Esophagus squamous epithelium (tissue), 4 donors: Measurements from ENCODE around the gene ELOF1.
A peak's percentile ranks its signal among the peaks of the same experiment; 100 is the strongest.

Source experiments
- CTCF ChIP-seq, 6 experiments: fragments of 450-650 bp in 4 of 6; fragments of 200-600 bp in 2 of 6; sonication (generic) in 2 of 6; IDR thresholded peaks; one replicate each; pipeline ENCODE4 v1.5.1; 2016 to 2019; ENCODE audit warnings: antibody characterized with exemption in 6 of 6, mild to moderate bottlenecking in 4 of 6, moderate library complexity in 4 of 6
- POLR2A ChIP-seq, 4 donors: fragments of 450-650 bp; IDR thresholded peaks; one replicate each; pipeline ENCODE4 v1.6.1; 2017; ENCODE audit warnings: antibody characterized with exemption in 4 of 4, mild to moderate bottlenecking in 4 of 4, moderate library complexity in 3 of 4

- TF ChIP-seq POLR2A (IDR thresholded peaks at IDR 0.05) (peak in 1 of 4 donors; percentile 37), CTCF (IDR thresholded peaks at IDR 0.05) (no peak)
These were observed 30.3 kb downstream of the ELOF1 start, which contains the start of gene ECSIT for GRCh38 chr19:11528551-11529341.
